NCI-H1436 treated with DMSO at 0.1 percent for 48 hours (cell line): Measurements from ENCODE around the gene ABRAXAS1.
A peak's percentile ranks its signal among the peaks of the same experiment; 100 is the strongest.
"Not testable (repeated sequence)": the region's sequence is repeated elsewhere in the genome, so short reads cannot be mapped to it uniquely, and the experiment has no call there.

ENCODE experiments used
- DNase-seq: peaks from one replicate; lab custom pipeline; 2025; lab: John Stamatoyannopoulos, UW

Gene ABRAXAS1

GRCh38 chr4:83484500-83485461 lies at the start of gene ABRAXAS1:
Gene ABRAXAS1 (minus strand): TSS chr4:83485100. CDS start chr4:83485072, 28 bp downstream.
- peak; percentile 53 for DNase-seq

DNA sequence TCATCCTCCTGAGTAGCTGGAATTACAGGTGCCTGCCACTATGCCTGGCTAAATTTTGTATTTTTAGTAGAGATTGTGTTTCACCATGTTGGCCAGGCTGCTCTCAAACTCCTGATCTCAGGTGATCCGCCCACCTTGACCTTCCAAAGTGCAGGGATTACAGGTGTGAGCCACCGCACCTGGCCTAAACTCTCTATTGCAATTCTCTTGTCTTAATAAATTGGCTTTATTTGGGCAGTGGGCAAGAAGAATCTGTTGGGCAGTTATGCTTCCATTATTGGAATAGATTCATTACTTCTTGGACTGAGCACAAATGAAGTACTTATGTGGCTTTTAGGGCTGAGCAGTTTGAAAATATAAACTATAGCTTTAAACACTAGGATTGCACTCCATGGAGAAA lies 42.8 kb upstream of the ABRAXAS1 start:
- DNase-seq = no peak

GRCh38 chr4:83522239-83522638 lies 37.3 kb upstream of the ABRAXAS1 start:
- DNase-seq = no peak

DNA sequence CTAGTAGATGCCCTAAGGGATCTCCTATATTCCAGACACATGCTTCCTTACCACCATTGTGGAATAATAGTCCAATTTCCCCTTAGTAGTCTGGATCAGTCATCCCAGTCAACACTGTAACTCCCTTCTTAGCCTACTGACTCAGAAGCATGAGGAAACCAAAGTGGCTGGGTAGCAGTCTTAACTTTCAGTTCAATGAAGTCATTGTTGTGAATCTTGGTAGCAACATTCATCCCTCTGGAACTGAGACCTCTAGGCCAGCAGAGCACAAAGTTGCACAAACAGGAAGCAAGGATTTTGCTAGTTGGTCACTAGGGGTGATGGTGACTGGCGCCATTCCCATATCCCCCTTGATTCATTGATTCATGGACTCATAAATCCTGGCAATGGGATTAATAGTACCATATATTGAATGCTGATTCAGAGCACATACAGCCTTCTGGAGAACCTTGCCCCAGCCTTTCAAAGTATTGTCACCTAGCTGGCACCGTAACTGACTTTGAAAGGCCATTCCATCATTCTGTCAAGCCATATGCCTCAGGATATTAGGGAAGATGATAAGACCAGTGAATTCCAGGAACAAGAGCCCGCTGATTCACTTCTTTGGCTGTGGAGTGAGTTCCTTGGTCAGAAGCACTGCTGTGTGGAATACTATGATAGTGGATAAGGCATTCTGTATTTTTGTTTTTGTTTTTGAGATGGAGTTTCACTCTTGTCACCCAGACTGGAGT lies 31.3 kb upstream of the ABRAXAS1 start:
- no peak for DNase-seq

GRCh38 chr4:83510442-83510841 lies 25.5 kb upstream of the ABRAXAS1 start:
- no peak for DNase-seq

DNA sequence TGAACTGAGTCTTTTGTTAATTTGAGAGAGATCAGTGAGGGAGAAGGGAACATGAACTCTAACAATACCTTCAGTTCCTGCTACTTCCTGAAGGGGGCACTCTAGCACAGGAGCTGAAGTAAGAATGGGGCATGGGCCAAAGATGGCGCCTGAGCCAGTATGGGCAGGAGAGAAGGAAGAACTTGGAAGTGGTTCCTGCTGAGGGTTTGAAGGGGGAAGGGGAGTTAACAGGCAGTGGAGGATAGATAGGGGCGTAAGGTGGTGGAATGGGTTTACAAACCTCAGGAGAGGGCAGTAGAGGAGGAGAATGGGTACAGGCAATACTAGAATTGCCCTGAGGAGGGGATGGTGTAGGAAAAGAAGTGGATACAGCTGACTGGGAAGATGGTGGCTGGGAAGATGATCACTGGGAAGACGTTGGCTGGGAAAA lies 24.3 kb upstream of the ABRAXAS1 start:
- DNase-seq = peak; percentile 23

- no peak for DNase-seq
Measured at GRCh38 chr4:83504996-83505395, 20.1 kb upstream of the ABRAXAS1 start.

- DNase-seq = no peak
Measured at GRCh38 chr4:83504503-83504902, 19.6 kb upstream of the ABRAXAS1 start.

- no peak for DNase-seq
Measured at GRCh38 chr4:83503974-83504373, 19.1 kb upstream of the ABRAXAS1 start.

- DNase-seq = not testable (repeated sequence)
Measured at GRCh38 chr4:83501671-83502070, 16.8 kb upstream of the ABRAXAS1 start.

DNA sequence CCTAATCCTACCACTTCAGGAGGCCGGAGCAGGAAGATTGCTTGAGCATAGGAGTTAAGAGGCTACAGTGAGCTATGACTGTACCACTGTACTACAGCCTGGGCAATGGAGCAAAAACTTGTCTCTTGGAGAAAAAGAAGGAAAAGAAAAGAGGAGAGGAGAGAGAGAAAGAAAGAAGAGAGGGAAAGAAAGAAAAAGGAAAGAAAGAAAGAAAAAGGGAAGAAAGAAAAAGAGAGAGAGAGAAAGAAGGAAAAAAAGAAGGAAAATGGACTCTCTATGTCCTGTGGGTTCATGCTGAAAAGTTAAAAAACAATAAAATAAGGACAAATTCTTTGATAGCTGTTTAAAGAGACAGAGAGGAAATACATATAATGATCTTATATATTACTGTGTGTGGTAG lies 13.3 kb upstream of the ABRAXAS1 start:
- no peak for DNase-seq

DNA sequence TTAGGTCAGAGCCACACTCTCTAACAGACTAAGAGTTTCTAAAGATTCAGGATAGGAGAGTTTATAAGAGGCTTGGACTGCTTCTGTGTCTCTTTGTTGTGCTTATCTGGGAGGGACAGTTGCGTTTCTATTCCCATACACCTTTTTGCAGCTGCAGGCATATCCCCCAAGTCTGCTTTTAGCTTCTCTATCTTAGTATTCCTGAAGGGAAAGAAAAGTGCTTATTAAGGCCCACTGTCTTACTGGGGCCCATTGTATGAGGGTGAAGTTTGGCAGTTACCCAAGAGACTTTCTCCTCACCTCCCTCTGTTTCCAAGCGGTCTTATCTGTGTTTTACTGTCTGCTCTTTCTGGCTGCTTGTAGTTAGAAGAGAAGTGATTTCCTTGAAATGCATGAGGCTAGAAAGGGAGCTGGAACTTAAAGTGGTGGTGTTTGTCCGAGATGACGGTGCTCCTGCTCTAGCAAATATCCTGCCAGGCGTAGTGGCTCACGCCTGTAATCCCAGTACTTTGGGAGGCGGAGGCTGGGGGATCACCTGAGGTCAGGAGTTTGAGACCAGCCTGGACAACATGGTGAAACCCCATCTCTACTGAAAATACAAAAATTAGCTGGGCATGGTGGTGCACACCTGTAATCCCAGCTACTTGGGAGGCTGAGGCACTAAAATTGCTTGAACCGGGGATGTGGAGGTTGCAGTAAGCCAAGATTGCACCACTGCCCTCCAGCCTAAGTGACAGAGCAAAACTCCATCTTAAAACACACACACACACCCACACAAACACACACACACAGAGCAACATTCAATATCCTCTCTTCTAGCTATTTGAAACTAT lies 11.4 kb upstream of the ABRAXAS1 start:
- DNase-seq = not testable (repeated sequence)

DNA sequence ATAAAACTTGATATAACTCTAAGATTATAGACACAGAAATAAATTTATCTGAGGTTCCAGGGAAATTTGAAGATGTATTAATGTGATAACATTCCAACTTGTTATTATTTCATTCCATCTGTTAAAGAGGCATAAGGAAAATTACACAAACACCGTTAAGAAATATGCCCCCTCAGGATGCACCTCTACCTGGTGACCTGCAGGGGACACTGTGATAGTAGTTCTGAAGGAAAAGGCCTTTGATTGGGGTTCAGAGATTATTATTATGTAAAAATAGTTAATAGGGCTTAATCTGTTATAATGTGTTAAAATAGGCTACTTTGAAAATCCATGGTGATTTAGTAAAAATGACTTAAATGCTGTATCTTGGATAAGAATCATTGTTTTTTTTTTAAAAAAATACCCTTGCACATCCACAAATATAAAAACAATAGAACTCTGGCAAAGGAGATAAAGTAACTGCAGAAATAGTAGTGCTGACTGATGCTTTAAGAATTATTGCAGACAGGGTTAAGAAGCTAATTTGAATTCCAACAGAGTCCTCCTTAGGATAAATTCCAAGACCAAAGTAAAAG lies 6.1 kb upstream of the ABRAXAS1 start:
- DNase-seq = no peak

- DNase-seq = no peak
Measured at GRCh38 chr4:83489711-83490326, 4.9 kb upstream of the ABRAXAS1 start.

- DNase-seq = no peak
Measured at GRCh38 chr4:83486457-83487129, 1.7 kb upstream of the ABRAXAS1 start.

- DNase-seq = no peak
Measured at GRCh38 chr4:83473966-83474365, 10.9 kb downstream of the ABRAXAS1 start.

DNA sequence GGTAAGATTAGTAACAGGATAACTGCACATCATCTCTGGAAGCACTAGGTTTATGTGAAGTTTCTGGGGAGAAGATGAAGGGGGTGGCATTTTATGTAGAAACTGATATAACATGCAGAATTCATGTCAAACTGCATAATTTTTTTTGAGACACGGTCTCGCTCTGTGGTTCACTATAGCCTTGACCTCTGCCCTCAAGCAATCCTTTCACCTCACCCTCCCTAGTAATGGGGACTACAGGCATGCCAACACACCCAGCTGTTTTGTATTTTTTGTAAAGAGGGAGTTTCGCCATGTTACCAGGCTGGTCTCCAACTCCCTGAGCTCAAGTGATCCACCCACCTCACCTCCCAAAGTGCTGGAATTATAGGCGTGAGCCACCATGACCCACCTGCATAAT lies 11.5 kb downstream of the ABRAXAS1 start:
- DNase-seq = no peak

- DNase-seq = no peak
Measured at GRCh38 chr4:83456184-83456501, 28.8 kb downstream of the ABRAXAS1 start.

- peak; percentile 96 for DNase-seq
Measured at GRCh38 chr4:83455281-83456183, 29.4 kb downstream of the ABRAXAS1 start, which contains the start of the genes HELQ and MRPS18C. Gene HELQ (minus strand): TSS chr4:83455823. CDS start chr4:83455693, 130 bp downstream. Gene MRPS18C (plus strand): TSS chr4:83456058. CDS start chr4:83456078, 20 bp downstream.

GRCh38 chr4:83454686-83455085 lies 30.2 kb downstream of the ABRAXAS1 start:
- DNase-seq = no peak
